Choroid plexus epithelial cell (primary cell): ENCODE results near the gene DBNL.
A peak's percentile ranks its signal among the peaks of the same experiment; 100 is the strongest.

ENCODE experiments used
- DNase-seq: peaks from one replicate; pipeline ENCODE4 v3.0.0-alpha.2; 2010; ENCODE audit warnings: low read depth
- H3K4me3 ChIP-seq: 2 replicates; pipeline ENCODE4 v1.5.1; 2011; ENCODE audit warnings: low read depth, mild to moderate bottlenecking, control low read depth, low read length, moderate library complexity
- CTCF ChIP-seq: conservative IDR thresholded peaks from 2 replicates; pipeline ENCODE4 v1.5.1; 2011; ENCODE audit warnings: low read depth, mild to moderate bottlenecking, control low read depth, inconsistent platforms, low read length, moderate library complexity

Gene DBNL

GRCh38 chr7:44071726-44072363, 27.3 kb downstream of the DBNL start:
- no peak for DNase-seq
- H3K4me3 ChIP-seq = no peak overlapping the region
- no peak for TF ChIP-seq CTCF

DNA sequence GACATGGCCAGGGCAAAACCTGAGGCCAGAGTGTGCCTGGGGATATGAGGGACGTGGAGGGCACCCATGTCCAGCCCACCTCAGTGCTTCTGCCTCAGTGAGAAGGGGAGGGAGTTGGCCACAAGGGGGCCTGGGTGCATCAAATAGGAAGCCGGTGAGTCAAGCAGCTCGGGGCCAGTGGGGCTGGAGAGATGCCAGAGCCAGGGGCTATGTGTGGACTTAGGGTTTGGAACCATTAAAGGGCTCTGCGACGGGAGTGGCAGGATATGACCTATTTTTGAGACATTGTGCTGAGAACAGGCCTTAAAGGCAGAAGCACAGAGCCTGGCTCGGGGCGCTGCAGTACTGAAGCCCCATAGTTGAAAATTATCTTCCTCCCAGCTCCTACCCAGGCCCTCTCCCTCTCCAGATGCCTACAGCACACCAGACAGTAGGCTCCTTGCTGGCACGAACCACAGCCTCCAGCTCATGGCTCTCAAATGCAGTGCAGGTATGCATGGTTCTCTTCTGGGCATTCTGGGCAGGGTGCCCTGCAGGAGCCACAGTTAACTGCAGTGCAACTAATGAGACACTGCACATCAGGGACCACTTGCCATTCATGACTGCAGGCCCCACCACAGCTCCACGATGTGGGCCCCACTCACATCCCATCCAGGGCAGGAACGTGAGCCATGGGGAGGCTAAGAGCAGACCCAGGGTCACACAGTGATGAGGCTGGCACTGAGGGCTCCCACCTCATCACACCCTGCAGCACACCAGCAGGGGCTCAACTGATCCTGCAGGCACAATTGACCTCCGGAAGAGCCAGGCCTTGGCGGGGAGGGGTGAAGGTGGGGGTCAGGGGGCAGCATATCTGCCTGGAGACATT, 28.1 kb downstream of the DBNL start:
- no peak overlapping the region for H3K4me3 ChIP-seq
- TF ChIP-seq CTCF = peak; percentile 94
- peak; percentile 91 for DNase-seq

DNA sequence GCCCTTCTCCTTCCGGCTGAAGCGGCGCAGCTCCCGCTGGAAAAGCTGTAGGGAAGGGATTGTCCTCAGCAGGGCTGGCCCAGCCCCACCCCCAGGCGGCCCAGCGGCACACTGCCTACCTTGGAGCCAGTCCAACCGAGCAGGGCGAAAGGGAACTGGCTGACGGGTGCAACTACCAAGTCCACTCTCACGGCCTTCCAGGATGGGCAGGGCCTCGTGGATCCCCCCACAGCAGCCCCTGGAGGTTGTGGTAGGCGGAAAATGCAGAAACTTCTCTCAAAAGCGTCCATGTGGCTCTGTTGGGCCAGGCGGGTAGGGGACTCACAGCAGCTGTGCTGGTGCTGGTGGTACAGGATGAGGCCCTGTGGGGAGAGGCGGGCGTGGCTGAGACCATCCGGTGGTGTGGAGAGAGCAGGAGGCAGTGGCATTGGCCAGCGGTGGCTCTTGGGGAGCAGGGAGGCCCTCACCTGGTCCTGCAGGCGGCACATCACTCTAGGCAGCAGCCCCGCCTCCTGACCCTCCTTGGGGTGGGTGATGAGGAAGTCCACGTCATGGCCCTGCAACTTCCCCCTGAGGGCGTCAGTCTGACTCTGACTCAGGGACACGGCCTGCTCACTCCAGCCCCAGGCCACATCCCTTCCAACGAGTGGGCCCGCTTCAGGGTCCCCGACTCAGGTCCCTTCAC, 29.3 kb downstream of the DBNL start:
- DNase-seq = no peak
- no peak for TF ChIP-seq CTCF
- no peak overlapping the region for H3K4me3 ChIP-seq

GRCh38 chr7:44074349-44074695, 29.8 kb downstream of the DBNL start:
- TF ChIP-seq CTCF = no peak
- DNase-seq = no peak

DNA sequence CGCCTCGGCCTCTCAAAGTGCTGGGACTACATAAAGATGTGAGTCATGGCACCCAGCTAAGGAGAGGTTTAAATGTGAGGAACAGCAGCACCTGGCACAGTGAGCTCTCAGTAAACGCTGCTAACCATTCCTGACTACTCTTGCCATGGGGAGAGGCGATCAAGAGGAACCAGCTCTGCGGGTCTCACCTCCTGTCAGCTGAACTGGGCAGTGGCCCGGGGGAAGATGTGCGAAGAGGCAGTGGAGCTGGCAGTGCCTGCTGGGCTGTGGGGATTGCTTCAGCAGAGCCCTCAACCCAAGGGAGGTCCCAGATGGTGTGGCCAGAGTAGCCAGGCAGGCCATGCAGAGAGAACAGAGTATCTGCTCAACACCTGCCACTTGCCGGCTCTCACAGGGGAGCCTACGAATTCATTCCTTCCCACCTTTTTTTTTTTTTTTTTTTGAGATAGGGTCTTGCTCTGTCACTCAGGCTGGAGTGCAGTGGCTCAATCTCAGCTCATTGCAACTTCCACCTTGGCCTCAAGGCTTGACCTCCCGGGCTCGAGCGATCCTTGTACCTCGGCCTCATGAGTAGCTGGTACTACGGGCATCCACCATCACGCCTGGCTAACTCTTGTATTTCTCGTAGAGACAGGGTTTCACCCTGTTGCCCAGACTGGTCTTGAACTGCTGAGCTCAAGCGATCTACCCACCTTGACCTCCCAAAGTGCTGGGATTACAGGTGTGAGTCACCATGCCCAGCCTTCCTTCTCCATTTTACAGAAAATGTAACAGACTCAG, 31.0 kb downstream of the DBNL start:
- TF ChIP-seq CTCF = no peak
- H3K4me3 ChIP-seq = no peak overlapping the region
- no peak for DNase-seq

More at GRCh38 chr7:44074349-44074695, 29.8 kb downstream of the DBNL start:
- H3K4me3 ChIP-seq = no peak overlapping the region

GRCh38 chr7:44076101-44076895, 31.8 kb downstream of the DBNL start:
- DNase-seq = no peak
- TF ChIP-seq CTCF = no peak
- H3K4me3 ChIP-seq = no peak overlapping the region
